Neural progenitor cell (in vitro differentiated cells): ENCODE measurements around the gene UBL4B.

ENCODE experiments used
- EZH2 ChIP-seq: fragments of 200-600 bp; sonication (generic); IDR thresholded peaks from 2 replicates; pipeline ENCODE4 v1.6.1; 2017; ENCODE audit warnings: antibody characterized with exemption, mild to moderate bottlenecking, moderate library complexity
- EZH2phosphoT487 ChIP-seq: fragments of 200-600 bp; sonication (generic); IDR thresholded peaks from 2 replicates; pipeline ENCODE4 v1.6.1; 2017; ENCODE audit warnings: antibody characterized with exemption
- TF ChIP-seq, protein P1 (sequence below): fragments of 200-600 bp; sonication (generic); IDR thresholded peaks from 2 replicates; pipeline ENCODE4 v1.5.1; 2017; ENCODE audit warnings: antibody characterized with exemption, mild to moderate bottlenecking

DNA sequence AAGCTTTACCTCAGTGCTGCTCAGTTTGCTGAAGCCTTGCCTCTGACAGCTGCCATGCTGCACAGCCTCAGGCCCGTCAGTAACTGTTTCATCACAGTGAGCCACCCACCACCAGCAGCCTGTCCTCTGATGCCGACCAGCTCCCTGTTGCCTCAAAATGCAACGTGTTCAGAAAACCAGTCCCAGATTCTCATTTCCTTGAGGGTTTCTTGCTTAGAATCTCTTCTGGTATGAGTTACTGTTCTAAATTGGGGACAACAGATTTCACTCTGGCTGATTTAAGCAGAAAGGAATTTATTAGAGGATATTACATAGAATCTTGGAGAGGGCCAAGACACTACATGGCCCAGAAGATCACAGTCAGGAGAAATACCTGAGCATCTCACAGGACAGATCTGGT lies 11.0 kb downstream of the UBL4B start:
- TF ChIP-seq, protein P1, sequence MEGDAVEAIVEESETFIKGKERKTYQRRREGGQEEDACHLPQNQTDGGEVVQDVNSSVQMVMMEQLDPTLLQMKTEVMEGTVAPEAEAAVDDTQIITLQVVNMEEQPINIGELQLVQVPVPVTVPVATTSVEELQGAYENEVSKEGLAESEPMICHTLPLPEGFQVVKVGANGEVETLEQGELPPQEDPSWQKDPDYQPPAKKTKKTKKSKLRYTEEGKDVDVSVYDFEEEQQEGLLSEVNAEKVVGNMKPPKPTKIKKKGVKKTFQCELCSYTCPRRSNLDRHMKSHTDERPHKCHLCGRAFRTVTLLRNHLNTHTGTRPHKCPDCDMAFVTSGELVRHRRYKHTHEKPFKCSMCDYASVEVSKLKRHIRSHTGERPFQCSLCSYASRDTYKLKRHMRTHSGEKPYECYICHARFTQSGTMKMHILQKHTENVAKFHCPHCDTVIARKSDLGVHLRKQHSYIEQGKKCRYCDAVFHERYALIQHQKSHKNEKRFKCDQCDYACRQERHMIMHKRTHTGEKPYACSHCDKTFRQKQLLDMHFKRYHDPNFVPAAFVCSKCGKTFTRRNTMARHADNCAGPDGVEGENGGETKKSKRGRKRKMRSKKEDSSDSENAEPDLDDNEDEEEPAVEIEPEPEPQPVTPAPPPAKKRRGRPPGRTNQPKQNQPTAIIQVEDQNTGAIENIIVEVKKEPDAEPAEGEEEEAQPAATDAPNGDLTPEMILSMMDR, result no peak
- TF ChIP-seq EZH2phosphoT487, result no peak
- no peak for TF ChIP-seq EZH2
